ENCODE results near the gene AMN1.

GRCh38 chr12:31729705-31730104 is 884 bp upstream of the AMN1 start:
- TF ChIP-seq CTCF (conservative IDR thresholded peaks at IDR 0.05 in 1 of 2, IDR thresholded peaks at IDR 0.05 in 1 of 2; ENCODE audit: low read depth in 1 of 2, low read length in 2 of 2) (no peak), EZH2 (IDR thresholded peaks at IDR 0.05; ENCODE audit: low read length, missing control alignments) (no peak)
